Testis (tissue), 3 donors: ENCODE results near the gene ERAP2. TPM values are rescaled to one million over a fixed set of nuclear protein-coding genes. Genes with fewer than 3 reads are reported as not detected.

Experiments
- DNase-seq: peaks from one replicate; pipeline ENCODE4 v3.0.0-alpha.2; 2019
- H3K27ac ChIP-seq, 2 donors: fragments of 200-600 bp; sonication (generic); one replicate each; pipeline ENCODE4 v1.5.1; 2019
- H3K27me3 ChIP-seq: fragments of 200-600 bp; sonication (generic); one replicate; pipeline ENCODE4 v1.5.1; 2019
- H3K36me3 ChIP-seq: fragments of 200-600 bp; sonication (generic); one replicate; pipeline ENCODE4 v1.5.1; 2017; ENCODE audit warnings: low read depth; ENCODE audit errors: missing control alignments
- H3K4me1 ChIP-seq: fragments of 200-600 bp; sonication (generic); one replicate; pipeline ENCODE4 v1.5.1; 2019
- H3K4me3 ChIP-seq, 2 donors: fragments of 200-600 bp; sonication (generic); one replicate each; pipeline ENCODE4 v1.5.1; 2017 to 2019
- H3K9me3 ChIP-seq: fragments of 200-600 bp; sonication (generic); one replicate; pipeline ENCODE4 v1.5.1; 2017
- CTCF ChIP-seq, 3 experiments: fragments of 450-650 bp in 2 of 3; fragments of 200-600 bp in 1 of 3; sonication (generic) in 1 of 3; IDR thresholded peaks; one replicate each; pipeline ENCODE4 v1.5.1; 2016 to 2019; ENCODE audit warnings: antibody characterized with exemption in 3 of 3, mild to moderate bottlenecking in 2 of 3, moderate library complexity in 1 of 3
- POLR2A ChIP-seq: fragments of 450-650 bp; IDR thresholded peaks from one replicate; pipeline ENCODE4 v1.6.1; 2017; ENCODE audit warnings: antibody characterized with exemption, mild to moderate bottlenecking, moderate library complexity
- WGBS, 2 donors: methylation state at CpG; one replicate each; pipeline ENCODE4 v1.1.5; 2018; 5-methylcytosine and 5-hydroxymethylcytosine counted together
- intact Hi-C: fragments of 100-400 bp; cut with DNase I; formaldehyde crosslinking; loops from one replicate; pipeline ENCODE4 v1.15.1; 2023; ENCODE audit warnings: low total_unique reads
- polyA plus RNA-seq: library from polyadenylated mRNA; stranded (reverse); fragments of 350-450 nt; fragmentation: Illumina TruSeq; extraction: RNeasy Lipid Tissue Mini Kit (QIAGEN cat#74804); gene quantifications from one replicate; pipeline ENCODE4 v1.2.3, GENCODE V29; 2014; ENCODE audit warnings: low read depth, low replicate concordance; ENCODE audit not compliant: insufficient read depth
- total RNA-seq, 2 donors: library from RNA; depleted of rRNA; stranded (reverse); fragments of >200 nt; gene quantifications; one replicate each; pipeline ENCODE4 v1.2.3, GENCODE V29; 2016

Gene ERAP2
- total and polyA plus RNA-seq, 3 donors from 2014 or later: 4.0 to 5.6 (median 4.4) TPM

DNA sequence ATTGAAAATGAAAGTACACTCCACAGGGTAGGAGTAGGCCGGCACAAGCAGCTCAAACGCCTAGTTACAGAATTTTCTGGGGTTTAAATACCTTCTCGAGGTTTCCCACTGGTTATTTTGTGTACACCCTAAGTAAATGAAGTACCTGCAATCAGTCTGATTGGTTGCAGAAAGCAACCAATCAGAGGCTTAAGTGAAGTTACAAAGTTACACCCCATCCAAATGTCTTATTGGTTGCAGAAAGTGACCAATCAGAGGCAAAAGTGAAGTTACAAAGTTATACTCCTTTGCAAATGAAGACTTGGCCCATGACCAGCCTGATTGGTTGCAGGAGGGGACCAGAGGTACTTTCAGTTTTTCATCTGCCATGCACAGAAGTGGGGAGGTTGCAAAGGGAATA is 33.2 kb upstream of the ERAP2 start:
- no peaks in the 10 kb centered on the region for H3K27me3 ChIP-seq
- TF ChIP-seq CTCF (IDR thresholded peaks at IDR 0.05): no peak
- TF ChIP-seq POLR2A: no peak
- no peak overlapping the region for H3K4me3 ChIP-seq
- 54 to 65% methylated on average over 3 of the region's 3 CpGs for WGBS, 2 donors
- DNase-seq: no peak
- no peaks in the 10 kb centered on the region for H3K36me3 ChIP-seq
- no peaks in the 10 kb centered on the region for H3K9me3 ChIP-seq
- no peaks in the 10 kb centered on the region for H3K4me1 ChIP-seq
- H3K27ac ChIP-seq: no peak overlapping the region
- intact Hi-C loops: no loop called here

GRCh38 chr5:96844481-96844990 is 31.8 kb upstream of the ERAP2 start:
- Histone ChIP-seq H3K36me3 (no peaks in the 10 kb centered on the region), H3K27me3 (no peaks in the 10 kb centered on the region), H3K4me3 (no peak overlapping the region), H3K27ac (no peak overlapping the region), H3K4me1 (no peaks in the 10 kb centered on the region), H3K9me3 (no peaks in the 10 kb centered on the region)
- intact Hi-C loops: no loop called here
- TF ChIP-seq CTCF (IDR thresholded peaks at IDR 0.05) (no peak), POLR2A (no peak)
- WGBS, 2 donors: 81 to 87% methylated on average over 4 of the region's 4 CpGs
- DNase-seq: no peak

DNA sequence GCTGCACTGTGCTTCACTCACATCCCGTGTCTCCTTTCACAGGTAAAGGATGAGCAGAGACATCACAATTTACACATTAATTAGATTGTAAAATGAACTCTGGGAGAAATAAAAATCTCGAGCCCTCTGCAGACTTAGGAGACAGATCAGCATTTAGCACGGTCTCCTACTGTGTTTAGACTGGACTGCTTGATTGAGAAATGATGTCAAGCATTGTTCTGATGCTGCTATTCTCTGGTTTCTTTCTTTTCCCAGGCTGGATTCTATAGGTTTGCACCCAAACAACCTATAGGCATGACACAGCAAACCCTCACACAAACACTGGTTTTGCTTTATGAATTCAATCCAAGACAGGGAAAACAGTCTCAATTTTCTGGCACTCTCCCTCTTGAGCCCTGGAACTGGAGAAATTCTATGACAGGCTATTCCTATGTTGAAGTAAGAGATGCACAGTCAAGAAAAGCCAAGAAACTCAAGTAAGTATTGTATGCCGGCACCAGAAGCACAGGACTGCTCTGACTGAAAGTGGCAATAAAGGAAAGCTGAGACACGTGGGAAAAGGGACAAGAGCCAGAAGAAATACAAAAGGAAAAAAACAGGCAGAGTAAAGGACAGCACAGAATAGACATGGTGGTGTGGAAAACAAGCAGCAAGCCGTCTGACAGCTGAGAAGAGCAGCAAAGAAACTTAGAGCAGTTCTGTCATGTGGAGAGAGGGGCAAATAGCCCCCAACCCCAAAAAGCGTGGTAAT is 24.8 kb upstream of the ERAP2 start:
- H3K27ac ChIP-seq: no peak overlapping the region
- WGBS, 2 donors: 79 to 83% methylated on average over 7 of the region's 7 CpGs
- H3K36me3 ChIP-seq: no peaks in the 10 kb centered on the region
- no peaks in the 10 kb centered on the region for H3K4me1 ChIP-seq
- H3K27me3 ChIP-seq: no peaks in the 10 kb centered on the region
- no peak for DNase-seq
- TF ChIP-seq CTCF (IDR thresholded peaks at IDR 0.05) (no peak), POLR2A (no peak)
- intact Hi-C loops: no loop called here
- no peaks in the 10 kb centered on the region for H3K9me3 ChIP-seq
- no peak overlapping the region for H3K4me3 ChIP-seq

DNA sequence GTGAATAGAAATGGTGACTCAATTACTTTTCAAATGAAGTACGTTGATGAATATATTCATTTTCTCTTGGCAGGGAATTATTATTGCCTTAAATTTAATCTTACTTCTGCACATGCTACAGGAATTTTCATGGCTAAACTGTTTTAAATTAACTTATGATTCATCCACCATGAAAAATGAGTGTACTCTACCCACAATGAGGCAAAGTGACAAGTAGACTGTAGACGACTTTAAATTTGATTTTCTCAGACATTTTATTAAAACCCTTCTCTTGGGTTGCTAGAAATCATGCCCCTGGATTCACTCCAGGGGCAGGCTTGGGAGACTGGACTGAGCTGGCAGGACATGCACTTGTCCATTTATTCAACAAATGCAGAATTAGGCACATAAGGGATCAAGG is 23.5 kb upstream of the ERAP2 start:
- WGBS, 2 donors: 87 to 95% methylated on average over 2 of the region's 2 CpGs
- H3K4me1 ChIP-seq: no peaks in the 10 kb centered on the region
- no peaks in the 10 kb centered on the region for H3K36me3 ChIP-seq
- no peak overlapping the region for H3K4me3 ChIP-seq
- TF ChIP-seq POLR2A (no peak), CTCF (IDR thresholded peaks at IDR 0.05) (no peak)
- H3K9me3 ChIP-seq: no peaks in the 10 kb centered on the region
- no peak overlapping the region for H3K27ac ChIP-seq
- no peaks in the 10 kb centered on the region for H3K27me3 ChIP-seq
- intact Hi-C loops: no loop called here
- DNase-seq: no peak

GRCh38 chr5:96854067-96854466 is 22.2 kb upstream of the ERAP2 start:
- no peak for DNase-seq
- intact Hi-C loops: no loop called here
- no peaks in the 10 kb centered on the region for H3K9me3 ChIP-seq
- H3K4me1 ChIP-seq: no peaks in the 10 kb centered on the region
- H3K36me3 ChIP-seq: no peaks in the 10 kb centered on the region
- H3K27me3 ChIP-seq: no peaks in the 10 kb centered on the region
- no peak overlapping the region for H3K27ac ChIP-seq
- 86 to 98% methylated on average over 1 of the region's 1 CpG for WGBS, 2 donors
- no peak overlapping the region for H3K4me3 ChIP-seq
- TF ChIP-seq CTCF (IDR thresholded peaks at IDR 0.05): no peak
- no peak for TF ChIP-seq POLR2A
